Measurements from ENCODE around the gene CCDC3.
A peak's percentile ranks its signal among the peaks of the same experiment; 100 is the strongest.
"Not testable (repeated sequence)": the region's sequence is repeated elsewhere in the genome, so short reads cannot be mapped to it uniquely, and the experiment has no call there.

The CCDC3 gene

GRCh38 chr10:13035731-13036130 is 34.2 kb upstream of the CCDC3 start:
- not testable (repeated sequence) for H3K4me3 ChIP-seq (ENCODE audit: low read length); H3K27ac ChIP-seq (ENCODE audit: low read length); H3K4me1 ChIP-seq (ENCODE audit: insufficient read depth, low read length); H3K27me3 ChIP-seq (ENCODE audit: insufficient read depth, low read length); H3K9me3 ChIP-seq (ENCODE audit: insufficient read depth, low read depth, low read length); H3K9ac ChIP-seq (ENCODE audit: low read depth, low read length); H3K36me3 ChIP-seq (ENCODE audit: insufficient read depth, low read depth, low read length)

GRCh38 chr10:13026873-13027272 is 25.4 kb upstream of the CCDC3 start:
- Histone ChIP-seq H3K9ac (ENCODE audit: low read depth, low read length) (no peak overlapping the region), H3K9me3 (ENCODE audit: insufficient read depth, low read depth, low read length) (0 out of 2 replicates have a peak, but pooled peaks cover 5% of the 10 kb centered on the region), H3K4me1 (ENCODE audit: insufficient read depth, low read length) (no peaks in the 10 kb centered on the region), H3K27me3 (ENCODE audit: insufficient read depth, low read length) (no peaks in the 10 kb centered on the region), H3K36me3 (ENCODE audit: insufficient read depth, low read depth, low read length) (no peaks in the 10 kb centered on the region), H3K27ac (ENCODE audit: low read length) (no peak overlapping the region), H3K4me3 (ENCODE audit: low read length) (no peak overlapping the region)

DNA sequence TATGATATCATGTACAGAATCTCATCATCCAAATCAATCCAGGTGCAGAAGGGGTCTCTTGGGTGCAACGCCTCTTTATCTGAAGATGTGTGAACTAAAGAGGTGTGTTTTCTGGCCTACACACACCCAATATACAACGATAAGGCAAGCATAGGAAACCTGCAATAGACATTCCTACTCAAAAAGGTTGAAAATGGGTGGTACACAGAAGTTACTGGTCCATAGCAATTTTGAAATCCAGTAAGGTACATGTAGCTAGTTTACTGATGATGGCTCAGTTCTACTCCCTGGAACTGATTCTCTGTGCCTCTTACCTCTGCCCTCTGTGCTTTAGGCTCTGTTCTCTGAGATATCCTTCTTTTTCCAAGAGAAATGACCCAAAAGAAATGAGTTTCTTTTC is 22.2 kb upstream of the CCDC3 start:
- H3K27ac ChIP-seq (ENCODE audit: low read length): no peak overlapping the region
- H3K4me1 ChIP-seq (ENCODE audit: insufficient read depth, low read length): no peaks in the 10 kb centered on the region
- 0 out of 2 replicates have a peak, but pooled peaks cover 5% of the 10 kb centered on the region for H3K9me3 ChIP-seq (ENCODE audit: insufficient read depth, low read depth, low read length)
- H3K9ac ChIP-seq (ENCODE audit: low read depth, low read length): no peak overlapping the region
- no peaks in the 10 kb centered on the region for H3K27me3 ChIP-seq (ENCODE audit: insufficient read depth, low read length)
- no peak overlapping the region for H3K4me3 ChIP-seq (ENCODE audit: low read length)
- H3K36me3 ChIP-seq (ENCODE audit: insufficient read depth, low read depth, low read length): no peaks in the 10 kb centered on the region

- Histone ChIP-seq H3K4me1 (ENCODE audit: insufficient read depth, low read length) (peaks cover 4% of the 10 kb centered on the region; the same call in 1 of the 2 replicates), H3K9ac (ENCODE audit: low read depth, low read length) (no peak overlapping the region), H3K9me3 (ENCODE audit: insufficient read depth, low read depth, low read length) (0 out of 2 replicates have a peak, but pooled peaks cover 5% of the 10 kb centered on the region), H3K36me3 (ENCODE audit: insufficient read depth, low read depth, low read length) (no peaks in the 10 kb centered on the region), H3K27ac (ENCODE audit: low read length) (no peak overlapping the region), H3K27me3 (ENCODE audit: insufficient read depth, low read length) (no peaks in the 10 kb centered on the region), H3K4me3 (ENCODE audit: low read length) (no peak overlapping the region)
Observed at GRCh38 chr10:13019280-13019679, 17.8 kb upstream of the CCDC3 start.

GRCh38 chr10:13018171-13018570 is 16.7 kb upstream of the CCDC3 start:
- H3K4me1 ChIP-seq (ENCODE audit: insufficient read depth, low read length): peaks cover 4% of the 10 kb centered on the region; the same call in 1 of the 2 replicates
- no peaks in the 10 kb centered on the region for H3K36me3 ChIP-seq (ENCODE audit: insufficient read depth, low read depth, low read length)
- no peak overlapping the region for H3K4me3 ChIP-seq (ENCODE audit: low read length)
- no peaks in the 10 kb centered on the region for H3K27me3 ChIP-seq (ENCODE audit: insufficient read depth, low read length)
- H3K9ac ChIP-seq (ENCODE audit: low read depth, low read length): no peak overlapping the region
- no peaks in the 10 kb centered on the region for H3K9me3 ChIP-seq (ENCODE audit: insufficient read depth, low read depth, low read length)
- no peak overlapping the region for H3K27ac ChIP-seq (ENCODE audit: low read length)

- Histone ChIP-seq H3K4me3 (ENCODE audit: low read length) (no peak overlapping the region), H3K36me3 (ENCODE audit: insufficient read depth, low read depth, low read length) (no peaks in the 10 kb centered on the region), H3K9ac (ENCODE audit: low read depth, low read length) (no peak overlapping the region), H3K27ac (ENCODE audit: low read length) (no peak overlapping the region), H3K4me1 (ENCODE audit: insufficient read depth, low read length) (peaks cover 4% of the 10 kb centered on the region; the same call in 1 of the 2 replicates), H3K27me3 (ENCODE audit: insufficient read depth, low read length) (no peaks in the 10 kb centered on the region), H3K9me3 (ENCODE audit: insufficient read depth, low read depth, low read length) (no peaks in the 10 kb centered on the region)
Observed at GRCh38 chr10:13016886-13017285, 15.4 kb upstream of the CCDC3 start.

DNA sequence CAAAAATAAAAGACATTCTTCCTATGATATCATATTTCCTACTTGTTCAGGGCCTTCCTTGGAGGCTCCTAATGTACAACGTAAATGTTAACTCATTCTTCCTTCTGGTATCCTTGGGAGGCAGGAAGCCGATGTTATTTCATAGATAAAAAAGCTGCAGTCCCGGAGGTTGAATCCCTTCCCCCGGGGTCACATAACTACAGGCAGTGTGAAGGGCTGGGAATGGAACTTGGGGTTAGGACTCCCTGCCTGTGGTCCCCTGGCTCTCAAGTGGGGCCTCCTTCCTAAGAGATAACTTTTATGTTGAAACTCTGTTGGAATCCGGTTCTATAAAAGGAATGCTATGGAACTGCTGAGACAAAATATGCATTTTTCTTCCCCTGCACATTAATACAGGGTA is 14.9 kb upstream of the CCDC3 start:
- Histone ChIP-seq H3K4me3 (ENCODE audit: low read length) (no peak overlapping the region), H3K27ac (ENCODE audit: low read length) (no peak overlapping the region), H3K27me3 (ENCODE audit: insufficient read depth, low read length) (no peaks in the 10 kb centered on the region), H3K4me1 (ENCODE audit: insufficient read depth, low read length) (peaks cover 4% of the 10 kb centered on the region; the same call in 1 of the 2 replicates), H3K9ac (ENCODE audit: low read depth, low read length) (no peak overlapping the region), H3K36me3 (ENCODE audit: insufficient read depth, low read depth, low read length) (no peaks in the 10 kb centered on the region), H3K9me3 (ENCODE audit: insufficient read depth, low read depth, low read length) (no peaks in the 10 kb centered on the region)

GRCh38 chr10:13006037-13006436 is 4.5 kb upstream of the CCDC3 start:
- H3K27me3 ChIP-seq (ENCODE audit: insufficient read depth, low read length): peaks cover 32% of the 10 kb centered on the region
- H3K27ac ChIP-seq (ENCODE audit: low read length): no peak overlapping the region
- no peaks in the 10 kb centered on the region for H3K4me1 ChIP-seq (ENCODE audit: insufficient read depth, low read length)
- no peaks in the 10 kb centered on the region for H3K36me3 ChIP-seq (ENCODE audit: insufficient read depth, low read depth, low read length)
- no peaks in the 10 kb centered on the region for H3K9me3 ChIP-seq (ENCODE audit: insufficient read depth, low read depth, low read length)
- no peak overlapping the region for H3K9ac ChIP-seq (ENCODE audit: low read depth, low read length)
- no peak overlapping the region for H3K4me3 ChIP-seq (ENCODE audit: low read length)

DNA sequence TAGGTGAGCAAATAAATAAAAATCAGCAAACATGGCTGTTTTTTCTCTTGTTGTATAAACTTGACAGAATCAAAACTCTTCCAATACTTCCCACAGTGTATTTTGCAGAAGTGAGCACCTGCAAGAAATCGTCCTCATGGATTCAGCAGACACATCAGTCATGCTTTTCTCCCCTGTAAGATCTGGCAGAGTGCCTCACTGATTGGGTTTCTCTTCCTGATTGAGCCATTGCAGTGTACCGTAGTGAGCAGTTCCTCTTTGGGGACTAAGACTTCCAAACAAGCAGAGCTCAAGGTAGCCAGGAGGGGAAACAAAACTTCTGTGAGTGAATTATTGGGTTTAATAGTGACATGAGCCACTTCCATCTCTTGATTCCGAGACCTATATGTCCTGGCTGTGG is 2.2 kb upstream of the CCDC3 start:
- H3K9me3 ChIP-seq (ENCODE audit: insufficient read depth, low read depth, low read length): no peaks in the 10 kb centered on the region
- no peak overlapping the region for H3K27ac ChIP-seq (ENCODE audit: low read length)
- no peak overlapping the region for H3K4me3 ChIP-seq (ENCODE audit: low read length)
- H3K9ac ChIP-seq (ENCODE audit: low read depth, low read length): no peak overlapping the region
- no peaks in the 10 kb centered on the region for H3K4me1 ChIP-seq (ENCODE audit: insufficient read depth, low read length)
- H3K27me3 ChIP-seq (ENCODE audit: insufficient read depth, low read length): peaks cover 54% of the 10 kb centered on the region
- no peaks in the 10 kb centered on the region for H3K36me3 ChIP-seq (ENCODE audit: insufficient read depth, low read depth, low read length)

DNA sequence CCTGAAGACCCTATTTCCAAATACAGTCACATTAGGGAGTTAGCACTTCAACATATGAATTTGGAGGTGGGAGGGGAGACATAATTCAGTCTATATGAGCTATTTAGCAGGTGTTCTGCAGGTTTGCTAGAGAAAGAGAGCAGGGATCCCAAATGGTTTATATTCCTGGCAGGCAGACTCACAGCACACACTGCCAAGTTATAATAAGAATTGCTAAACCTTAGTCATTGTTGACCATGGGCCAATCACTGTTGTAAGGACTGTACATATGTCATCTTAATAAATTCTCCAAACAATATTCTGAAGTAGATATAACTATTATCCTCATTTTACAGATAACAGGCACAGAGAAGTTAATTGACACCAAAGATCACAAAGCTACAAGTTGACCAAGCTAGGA is 1.5 kb upstream of the CCDC3 start:
- no peak overlapping the region for H3K4me3 ChIP-seq (ENCODE audit: low read length)
- no peak overlapping the region for H3K9ac ChIP-seq (ENCODE audit: low read depth, low read length)
- no peak overlapping the region for H3K27ac ChIP-seq (ENCODE audit: low read length)
- no peaks in the 10 kb centered on the region for H3K9me3 ChIP-seq (ENCODE audit: insufficient read depth, low read depth, low read length)
- H3K27me3 ChIP-seq (ENCODE audit: insufficient read depth, low read length): peaks cover 58% of the 10 kb centered on the region
- H3K36me3 ChIP-seq (ENCODE audit: insufficient read depth, low read depth, low read length): no peaks in the 10 kb centered on the region
- H3K4me1 ChIP-seq (ENCODE audit: insufficient read depth, low read length): no peaks in the 10 kb centered on the region

DNA sequence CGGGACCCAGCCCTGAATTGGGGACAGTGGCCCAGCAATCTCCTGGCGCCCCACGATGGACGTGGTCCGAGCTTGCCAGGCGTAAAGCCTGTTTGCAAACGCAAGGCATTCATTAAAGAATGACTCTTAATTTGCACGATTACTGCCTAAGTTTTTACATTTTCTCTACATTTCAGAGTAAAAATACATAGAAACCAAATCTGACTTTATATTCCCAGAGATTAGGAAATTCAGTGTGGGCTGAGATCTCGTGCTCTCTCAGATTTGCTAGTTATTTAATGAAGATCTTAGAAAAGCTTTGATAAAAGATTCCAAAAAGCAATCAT is 337 bp upstream of the CCDC3 start:
- Histone ChIP-seq H3K27ac (ENCODE audit: low read length) (no peak overlapping the region), H3K9ac (ENCODE audit: low read depth, low read length) (no peak overlapping the region)

DNA sequence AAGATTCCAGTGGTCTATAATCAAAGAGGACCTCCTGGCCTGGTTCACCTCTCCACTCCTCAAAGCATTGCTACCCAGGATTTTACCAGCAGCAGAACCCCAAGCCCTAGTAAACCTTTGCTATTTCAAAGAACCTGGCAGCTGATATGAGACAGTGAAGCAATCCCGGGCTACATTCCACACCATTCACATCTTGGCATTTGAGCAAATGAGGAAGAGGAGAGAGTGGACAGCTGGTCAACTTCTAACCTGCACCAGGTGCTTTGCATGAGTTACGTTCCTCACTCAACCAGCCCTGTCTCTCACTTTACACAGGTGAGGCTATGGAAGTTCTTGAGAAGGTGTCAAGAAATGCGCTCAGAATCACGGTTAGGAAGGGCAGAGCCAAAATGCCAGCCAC is 1.1 kb downstream of the CCDC3 start:
- Histone ChIP-seq H3K4me3 (ENCODE audit: low read length) (peak overlapping the region; percentile 74; the same call in 1 of the 2 replicates), H3K27ac (ENCODE audit: low read length) (no peak overlapping the region), H3K27me3 (ENCODE audit: insufficient read depth, low read length) (peaks cover 58% of the 10 kb centered on the region), H3K36me3 (ENCODE audit: insufficient read depth, low read depth, low read length) (no peaks in the 10 kb centered on the region), H3K4me1 (ENCODE audit: insufficient read depth, low read length) (no peaks in the 10 kb centered on the region), H3K9me3 (ENCODE audit: insufficient read depth, low read depth, low read length) (no peaks in the 10 kb centered on the region), H3K9ac (ENCODE audit: low read depth, low read length) (no peak overlapping the region)

More for the DNA sequence above, 337 bp upstream of the CCDC3 start:
- peak overlapping the region; percentile 74 for H3K4me3 ChIP-seq (ENCODE audit: low read length)
- H3K9me3 ChIP-seq (ENCODE audit: insufficient read depth, low read depth, low read length): no peaks in the 10 kb centered on the region
- H3K4me1 ChIP-seq (ENCODE audit: insufficient read depth, low read length): no peaks in the 10 kb centered on the region
- no peaks in the 10 kb centered on the region for H3K36me3 ChIP-seq (ENCODE audit: insufficient read depth, low read depth, low read length)
- H3K27me3 ChIP-seq (ENCODE audit: insufficient read depth, low read length): peaks cover 58% of the 10 kb centered on the region

- Histone ChIP-seq H3K27me3 (ENCODE audit: insufficient read depth, low read length) (peaks cover 57% of the 10 kb centered on the region), H3K36me3 (ENCODE audit: insufficient read depth, low read depth, low read length) (no peaks in the 10 kb centered on the region), H3K9ac (ENCODE audit: low read depth, low read length) (no peak overlapping the region), H3K27ac (ENCODE audit: low read length) (no peak overlapping the region), H3K4me1 (ENCODE audit: insufficient read depth, low read length) (no peaks in the 10 kb centered on the region), H3K4me3 (ENCODE audit: low read length) (no peak overlapping the region), H3K9me3 (ENCODE audit: insufficient read depth, low read depth, low read length) (no peaks in the 10 kb centered on the region)
Observed at GRCh38 chr10:12999849-13000248, 1.7 kb downstream of the CCDC3 start.

All from iPS-20b (cell line).